Coronary artery (tissue), 2 donors: Measurements from ENCODE around the gene ABHD6.

Experiments used
- DNase-seq: peaks from one replicate; pipeline ENCODE4 v3.0.0-alpha.2; 2017; ENCODE audit warnings: low spot score
- H3K27ac ChIP-seq, 2 donors: fragments of 200-600 bp; sonication (generic); one replicate each; pipeline ENCODE4 v1.5.1; 2016 to 2019
- H3K4me3 ChIP-seq: fragments of 200-600 bp; sonication (generic); 2 replicates; pipeline ENCODE4 v1.5.1; 2016; ENCODE audit warnings: mild to moderate bottlenecking, moderate library complexity
- TF ChIP-seq, protein P1 (sequence below): fragments of 200-600 bp; sonication (generic); IDR thresholded peaks from one replicate; pipeline ENCODE4 v1.5.1; 2019; ENCODE audit warnings: antibody characterized with exemption

Gene ABHD6

GRCh38 chr3:58231666-58232065 lies 5.9 kb upstream of the ABHD6 start:
- no peak overlapping the region for H3K27ac ChIP-seq
- TF ChIP-seq, protein P1, sequence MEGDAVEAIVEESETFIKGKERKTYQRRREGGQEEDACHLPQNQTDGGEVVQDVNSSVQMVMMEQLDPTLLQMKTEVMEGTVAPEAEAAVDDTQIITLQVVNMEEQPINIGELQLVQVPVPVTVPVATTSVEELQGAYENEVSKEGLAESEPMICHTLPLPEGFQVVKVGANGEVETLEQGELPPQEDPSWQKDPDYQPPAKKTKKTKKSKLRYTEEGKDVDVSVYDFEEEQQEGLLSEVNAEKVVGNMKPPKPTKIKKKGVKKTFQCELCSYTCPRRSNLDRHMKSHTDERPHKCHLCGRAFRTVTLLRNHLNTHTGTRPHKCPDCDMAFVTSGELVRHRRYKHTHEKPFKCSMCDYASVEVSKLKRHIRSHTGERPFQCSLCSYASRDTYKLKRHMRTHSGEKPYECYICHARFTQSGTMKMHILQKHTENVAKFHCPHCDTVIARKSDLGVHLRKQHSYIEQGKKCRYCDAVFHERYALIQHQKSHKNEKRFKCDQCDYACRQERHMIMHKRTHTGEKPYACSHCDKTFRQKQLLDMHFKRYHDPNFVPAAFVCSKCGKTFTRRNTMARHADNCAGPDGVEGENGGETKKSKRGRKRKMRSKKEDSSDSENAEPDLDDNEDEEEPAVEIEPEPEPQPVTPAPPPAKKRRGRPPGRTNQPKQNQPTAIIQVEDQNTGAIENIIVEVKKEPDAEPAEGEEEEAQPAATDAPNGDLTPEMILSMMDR = no peak
- no peak overlapping the region for H3K4me3 ChIP-seq
- DNase-seq = no peak

DNA sequence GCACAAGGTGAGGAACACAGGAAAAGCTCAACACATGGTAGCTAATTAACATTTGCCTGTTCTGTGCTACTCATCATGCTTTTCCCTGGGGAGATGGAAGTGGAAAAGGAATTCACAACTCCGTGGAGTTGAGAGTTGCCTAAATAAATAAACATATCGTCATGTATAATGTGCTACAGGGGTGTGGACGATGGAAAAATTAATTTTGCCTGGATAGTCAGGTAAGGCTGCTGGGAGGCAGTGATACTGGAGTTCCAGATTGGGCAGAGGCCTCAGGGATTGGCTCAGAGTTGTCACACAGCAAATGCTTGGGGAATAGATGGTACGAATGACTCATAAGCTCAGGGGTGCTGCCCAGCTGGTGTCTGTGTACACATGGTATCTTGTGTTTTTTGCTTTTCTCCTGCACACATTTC lies 3.1 kb upstream of the ABHD6 start:
- DNase-seq = no peak
- Histone ChIP-seq H3K4me3 (no peak overlapping the region), H3K27ac (no peak overlapping the region)
- TF ChIP-seq, protein P1 = no peak

DNA sequence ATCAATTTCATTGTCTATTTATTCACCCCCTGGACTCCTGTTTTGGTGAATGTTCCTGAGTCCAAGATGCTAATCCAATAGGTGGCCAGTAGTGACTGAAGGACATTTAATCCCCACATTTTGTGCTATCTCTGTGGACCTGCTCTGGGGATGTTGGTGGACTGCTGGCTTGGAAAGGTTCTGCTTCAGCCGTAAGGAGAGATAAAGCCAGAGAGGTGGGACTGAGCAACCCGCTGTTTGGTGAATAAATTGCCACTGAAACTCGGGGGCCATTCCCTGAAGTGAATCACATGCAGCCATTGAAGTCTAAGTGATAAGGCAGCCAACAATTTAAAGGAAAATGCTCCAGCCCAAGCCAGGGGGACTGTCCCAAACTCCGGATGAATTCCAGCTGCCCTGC lies 1.6 kb upstream of the ABHD6 start:
- no peak overlapping the region for H3K27ac ChIP-seq
- no peak overlapping the region for H3K4me3 ChIP-seq
- TF ChIP-seq, protein P1 = no peak
- DNase-seq = no peak

- TF ChIP-seq, protein P1 = no peak
- Histone ChIP-seq H3K27ac (peak overlapping the region in 1 of 2 donors; percentile 90), H3K4me3 (peak overlapping the region; percentile 96)
- DNase-seq = no peak
Measured at GRCh38 chr3:58236527-58237237, 910 bp upstream of the ABHD6 start.

DNA sequence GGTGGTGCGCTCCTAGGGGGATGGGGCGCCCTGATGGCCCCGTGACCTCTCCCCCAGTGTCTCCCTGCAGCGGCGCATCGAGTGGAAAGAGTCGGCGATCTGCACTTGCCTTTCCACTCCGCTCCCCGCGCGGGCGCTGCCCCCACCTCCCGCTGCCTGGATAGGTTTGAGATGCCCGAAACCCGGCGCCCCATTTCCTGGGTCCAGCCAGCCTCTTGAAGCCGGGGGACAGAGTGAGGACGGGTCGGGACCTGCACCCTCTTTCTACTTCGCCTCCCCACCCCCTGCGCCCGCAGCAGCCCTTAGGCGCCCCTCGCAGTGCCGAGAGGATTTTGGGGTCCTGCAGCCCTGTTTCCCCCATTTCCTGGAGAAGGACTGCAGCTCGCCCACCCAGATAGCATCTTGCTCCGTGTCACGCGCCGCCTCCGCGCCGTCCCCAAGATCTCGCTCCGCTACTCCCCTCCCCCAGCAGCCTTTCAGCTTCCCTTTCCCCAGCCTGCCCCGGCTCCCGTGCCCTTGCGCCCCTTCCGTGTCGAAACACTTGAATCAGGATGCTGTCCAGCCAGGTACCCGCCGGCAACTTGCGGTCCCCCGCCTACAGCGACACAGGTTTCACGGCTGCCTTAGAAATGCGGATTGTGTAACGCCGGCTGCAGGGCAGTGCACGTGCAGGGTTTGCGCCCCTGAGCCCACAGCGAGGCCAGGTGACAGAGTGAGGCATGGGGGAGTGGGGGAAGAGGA lies 519 bp downstream of the ABHD6 start:
- H3K27ac ChIP-seq = peak overlapping the region; percentile 55 to 90
- H3K4me3 ChIP-seq = peak overlapping the region; percentile 96
- TF ChIP-seq, protein P1 = no peak
- peak; percentile 82 for DNase-seq

- Histone ChIP-seq H3K4me3 (peak overlapping the region; percentile 96), H3K27ac (peak overlapping the region in 1 of 2 donors; percentile 90)
- TF ChIP-seq, protein P1 = no peak
- no peak for DNase-seq
Measured at GRCh38 chr3:58238830-58239229, 1.2 kb downstream of the ABHD6 start.
